SH-SY5Y (cell line): ENCODE results near the gene MAP7D1.

ENCODE experiments used
- GATA2 ChIP-seq: IDR thresholded peaks from 2 replicates; pipeline ENCODE4 v1.6.1; 2011; ENCODE audit warnings: mild to moderate bottlenecking, low read depth, low read length
- GATA3 ChIP-seq: IDR thresholded peaks from 2 replicates; pipeline ENCODE4 v1.6.1; 2011; ENCODE audit warnings: low read depth, mild to moderate bottlenecking, low read length, moderate library complexity

MAP7D1 gene

GRCh38 chr1:36153476-36153875, 2.5 kb upstream of the MAP7D1 start:
- TF ChIP-seq GATA2 (no peak), GATA3 (no peak)

- TF ChIP-seq GATA2, result no peak
- TF ChIP-seq GATA3, result no peak
Observed at GRCh38 chr1:36154335-36154734, 1.6 kb upstream of the MAP7D1 start.

DNA sequence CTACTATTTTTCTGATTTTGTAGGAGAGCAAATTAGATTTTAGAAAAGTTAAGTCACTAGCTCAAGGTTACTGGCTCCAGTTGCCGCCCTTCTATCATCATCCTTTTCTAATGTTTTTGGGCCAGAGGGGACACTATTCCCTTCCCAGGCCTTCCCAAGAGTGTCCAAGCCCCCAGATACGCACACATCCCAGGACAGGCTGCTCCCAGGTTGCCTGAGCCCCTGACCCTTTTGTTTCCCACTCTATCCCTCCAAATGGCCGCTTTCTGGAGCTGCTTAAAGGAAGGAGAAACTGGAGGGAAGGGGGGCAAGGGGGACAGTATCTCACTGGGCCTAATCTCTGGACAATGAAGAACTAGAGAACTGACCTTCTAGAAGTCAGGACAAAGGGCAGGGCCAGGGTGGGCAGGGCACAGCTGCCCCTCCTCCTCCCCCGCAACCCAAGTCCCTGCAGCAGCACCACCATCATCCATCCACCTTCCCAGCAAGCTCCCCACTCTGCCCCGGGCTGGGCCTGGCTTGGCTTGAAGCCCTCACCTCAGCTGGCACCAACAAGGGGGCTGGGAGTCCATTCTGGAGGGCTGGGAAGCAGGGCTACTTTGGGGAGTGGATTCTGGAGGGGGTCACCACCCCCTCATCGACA, 1.1 kb upstream of the MAP7D1 start:
- TF ChIP-seq GATA3, result no peak
- no peak for TF ChIP-seq GATA2

GRCh38 chr1:36156329-36157114, 562 bp downstream of the MAP7D1 start:
- TF ChIP-seq GATA3, result no peak
- no peak for TF ChIP-seq GATA2

DNA sequence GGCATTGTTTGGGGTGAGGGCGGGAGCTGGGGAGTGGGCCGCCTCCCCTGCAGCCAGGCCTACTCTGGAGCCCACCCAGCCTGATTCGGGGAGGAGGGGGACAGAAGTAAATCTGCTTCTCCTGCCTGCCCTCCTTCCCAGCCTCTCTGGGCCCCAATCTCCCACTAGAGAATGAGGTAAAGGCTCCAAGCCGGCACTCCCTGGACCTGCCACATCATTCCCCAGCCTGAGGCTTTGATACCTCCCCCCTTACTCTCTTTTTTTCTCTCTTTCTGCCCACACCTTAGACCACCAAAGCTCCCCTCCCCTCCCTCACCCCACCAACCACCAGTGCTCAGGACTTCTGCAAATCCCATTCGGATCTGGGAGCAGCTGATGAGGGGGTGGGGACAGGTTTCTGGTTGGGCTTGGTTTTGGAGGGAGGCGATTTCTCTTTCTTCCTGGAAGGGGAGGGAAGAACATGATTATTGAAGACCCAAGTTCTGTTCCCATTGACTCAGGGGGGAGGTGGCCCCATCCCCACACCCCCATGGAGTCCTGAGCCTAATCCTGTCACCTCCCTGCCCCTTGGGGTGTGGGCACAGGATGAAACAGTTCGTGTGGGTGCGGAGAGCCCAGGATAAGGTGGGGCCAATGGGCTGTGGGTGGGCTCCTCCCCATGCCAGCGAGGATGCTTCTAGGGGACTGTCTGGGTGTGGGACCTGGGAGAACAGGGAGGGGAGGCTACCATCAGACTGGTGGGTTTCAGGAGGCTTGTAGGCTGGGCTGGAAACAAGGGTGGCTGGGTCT, 1.3 kb downstream of the MAP7D1 start:
- TF ChIP-seq GATA2 (no peak), GATA3 (no peak)

GRCh38 chr1:36157973-36158826, 2.2 kb downstream of the MAP7D1 start:
- TF ChIP-seq GATA2, result no peak
- TF ChIP-seq GATA3, result no peak

DNA sequence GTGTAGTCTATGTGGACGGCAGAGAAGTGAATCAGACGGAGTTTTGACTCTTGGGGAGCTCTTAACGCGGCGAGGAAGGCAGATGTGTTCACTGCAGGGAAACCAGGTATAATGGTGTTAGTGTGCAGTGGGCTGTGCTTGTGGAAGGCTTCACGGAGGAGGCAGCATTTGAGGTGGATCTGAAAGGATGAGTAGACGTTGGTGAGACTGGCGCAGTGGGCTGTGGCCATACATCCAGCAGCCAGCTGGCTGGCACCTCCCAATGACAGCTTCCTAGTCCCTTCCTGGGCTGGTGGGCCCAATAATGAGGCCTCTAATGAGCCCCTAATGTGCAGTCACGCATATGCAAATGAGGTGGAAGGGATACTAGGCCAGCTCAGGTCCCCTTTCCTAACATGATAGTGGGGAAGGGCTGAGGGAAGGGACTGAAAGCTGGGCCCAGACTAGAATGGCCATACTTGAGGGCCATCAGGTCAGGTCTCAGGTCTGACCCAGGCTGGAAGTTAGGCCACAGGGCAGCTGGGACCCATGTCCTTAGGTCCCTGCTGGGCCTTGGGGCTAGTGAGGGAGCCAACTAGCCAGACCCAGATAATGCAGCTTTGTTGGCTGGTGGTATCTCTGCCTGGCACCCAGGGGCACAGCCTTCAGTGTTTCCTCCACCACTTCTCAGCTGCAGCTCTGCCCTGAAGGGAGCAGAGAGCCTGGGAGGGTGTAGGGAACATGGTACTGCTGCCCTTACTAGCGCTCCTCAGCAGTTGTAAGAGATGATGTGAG, 3.8 kb downstream of the MAP7D1 start:
- TF ChIP-seq GATA2, result no peak
- TF ChIP-seq GATA3, result no peak

DNA sequence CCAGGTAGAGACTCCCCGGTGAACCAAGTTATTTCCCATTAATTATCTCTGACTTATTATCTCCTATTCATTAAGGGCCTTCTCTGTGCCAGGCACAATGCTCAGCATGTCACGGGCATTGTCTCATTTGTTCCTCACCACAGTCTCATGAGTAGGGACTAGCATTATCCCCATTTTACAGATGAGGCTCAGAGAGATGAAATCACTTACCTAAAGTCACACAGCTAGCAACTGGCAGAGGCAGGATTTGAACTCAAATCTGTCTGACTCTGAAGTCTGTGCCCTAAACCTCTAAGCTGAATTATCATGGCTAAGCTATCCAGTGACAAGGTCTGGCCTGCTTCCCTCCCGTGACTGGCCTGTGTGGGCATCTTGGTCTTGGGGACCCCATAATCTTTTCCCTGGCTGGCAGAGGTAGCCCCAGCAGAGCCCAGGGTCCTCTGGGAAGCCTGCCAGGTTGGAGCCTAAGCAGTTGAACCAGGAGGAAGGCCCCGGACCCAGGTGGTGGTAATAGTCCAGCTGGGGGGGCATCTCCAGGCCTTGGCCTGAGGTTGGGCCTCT, 4.5 kb downstream of the MAP7D1 start:
- TF ChIP-seq GATA3 (no peak), GATA2 (no peak)

DNA sequence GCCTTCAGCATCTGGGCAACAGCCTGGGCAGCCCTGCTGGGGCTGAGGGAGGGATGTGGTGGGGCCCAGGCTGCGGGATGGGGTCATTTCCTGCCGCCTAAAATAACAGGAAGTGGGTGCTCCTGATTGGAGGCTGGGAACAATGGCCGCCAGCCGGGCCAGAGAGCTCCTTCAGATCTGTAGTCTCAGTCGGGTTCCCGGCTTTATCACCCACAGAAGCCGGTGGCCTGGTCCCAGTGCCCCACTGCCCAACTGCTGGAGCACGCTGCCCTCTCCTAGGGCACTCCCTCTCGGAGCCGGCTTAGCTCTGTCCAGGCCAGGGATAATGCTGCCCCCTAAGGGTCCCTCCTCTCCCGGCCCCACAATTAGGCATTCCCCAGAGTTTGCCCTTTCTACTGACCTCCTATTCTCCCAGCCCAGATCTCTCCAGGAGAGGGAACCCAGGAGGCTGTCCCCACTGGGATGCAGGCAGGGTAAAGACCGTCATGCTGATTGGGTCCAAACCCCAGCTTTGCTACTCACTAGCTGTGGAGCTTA, 5.1 kb downstream of the MAP7D1 start:
- TF ChIP-seq GATA3, result no peak
- TF ChIP-seq GATA2, result no peak

GRCh38 chr1:36161641-36162531, 5.9 kb downstream of the MAP7D1 start:
- TF ChIP-seq GATA2, result no peak
- TF ChIP-seq GATA3, result no peak

- no peak for TF ChIP-seq GATA3
- TF ChIP-seq GATA2, result no peak
Observed at GRCh38 chr1:36162680-36163239, 6.8 kb downstream of the MAP7D1 start.

- TF ChIP-seq GATA3 (no peak), GATA2 (no peak)
Observed at GRCh38 chr1:36163426-36163825, 7.5 kb downstream of the MAP7D1 start.
